HG03097 (cell line): ENCODE data around the gene POM121C.
"Not testable (repeated sequence)": the region's sequence is repeated elsewhere in the genome, so short reads cannot be mapped to it uniquely, and the experiment has no call there.

Source experiments
- ATAC-seq: cut with Tn5 transposase; IDR thresholded peaks from one replicate; pipeline ENCODE4 v1.9.1; 2021; ENCODE audit not compliant: unreplicated experiment, low FRiP score

POM121C gene

GRCh38 chr7:75485979-75486643, at the start of gene POM121C:
Gene POM121C (minus strand): TSS chr7:75486299. CDS start chr7:75441496, 44,803 bp downstream.
- peak; percentile 97 for ATAC-seq

GRCh38 chr7:75534727-75535307, 48.7 kb upstream of the POM121C start:
- no peak for ATAC-seq

- ATAC-seq = no peak
Measured at GRCh38 chr7:75533926-75534325, 47.8 kb upstream of the POM121C start.

- ATAC-seq = no peak
Measured at GRCh38 chr7:75532639-75533038, 46.5 kb upstream of the POM121C start.

GRCh38 chr7:75531359-75531821, 45.3 kb upstream of the POM121C start:
- no peak for ATAC-seq

- ATAC-seq = not testable (repeated sequence)
Measured at GRCh38 chr7:75527224-75527722, 41.2 kb upstream of the POM121C start.

GRCh38 chr7:75521727-75522126, 35.6 kb upstream of the POM121C start:
- not testable (repeated sequence) for ATAC-seq

- not testable (repeated sequence) for ATAC-seq
Measured at GRCh38 chr7:75518842-75519241, 32.7 kb upstream of the POM121C start.

- ATAC-seq = not testable (repeated sequence)
Measured at GRCh38 chr7:75509033-75509432, 22.9 kb upstream of the POM121C start.

GRCh38 chr7:75492020-75492419, 5.9 kb upstream of the POM121C start, which contains the start of gene SPDYE5:
Gene SPDYE5 (plus strand): TSS chr7:75492320. CDS start chr7:75494048, 1,728 bp downstream.
- not testable (repeated sequence) for ATAC-seq

GRCh38 chr7:75485355-75485978, 632 bp downstream of the POM121C start:
- ATAC-seq = not testable (repeated sequence)

- not testable (repeated sequence) for ATAC-seq
Measured at GRCh38 chr7:75480313-75480712, 5.8 kb downstream of the POM121C start.

GRCh38 chr7:75477457-75477856, 8.6 kb downstream of the POM121C start:
- not testable (repeated sequence) for ATAC-seq

GRCh38 chr7:75470166-75470565, 15.9 kb downstream of the POM121C start:
- not testable (repeated sequence) for ATAC-seq

- not testable (repeated sequence) for ATAC-seq
Measured at GRCh38 chr7:75460541-75460940, 25.6 kb downstream of the POM121C start.

GRCh38 chr7:75458034-75458433, 28.1 kb downstream of the POM121C start:
- not testable (repeated sequence) for ATAC-seq

GRCh38 chr7:75456403-75456802, 29.7 kb downstream of the POM121C start:
- ATAC-seq = not testable (repeated sequence)

- ATAC-seq = not testable (repeated sequence)
Measured at GRCh38 chr7:75452494-75452955, 33.6 kb downstream of the POM121C start.

- not testable (repeated sequence) for ATAC-seq
Measured at GRCh38 chr7:75449946-75450345, 36.2 kb downstream of the POM121C start.

- ATAC-seq = peak; percentile 60
Measured at GRCh38 chr7:75442465-75443111, 43.5 kb downstream of the POM121C start.

GRCh38 chr7:75442101-75442464, 44.0 kb downstream of the POM121C start:
- peak; percentile 28 for ATAC-seq
